GM21515 (cell line): ENCODE results near the gene SLC35A5.

ENCODE experiments used
- ATAC-seq: cut with Tn5 transposase; IDR thresholded peaks from one replicate; pipeline ENCODE4 v1.9.1; 2021; ENCODE audit not compliant: unreplicated experiment

Gene SLC35A5

DNA sequence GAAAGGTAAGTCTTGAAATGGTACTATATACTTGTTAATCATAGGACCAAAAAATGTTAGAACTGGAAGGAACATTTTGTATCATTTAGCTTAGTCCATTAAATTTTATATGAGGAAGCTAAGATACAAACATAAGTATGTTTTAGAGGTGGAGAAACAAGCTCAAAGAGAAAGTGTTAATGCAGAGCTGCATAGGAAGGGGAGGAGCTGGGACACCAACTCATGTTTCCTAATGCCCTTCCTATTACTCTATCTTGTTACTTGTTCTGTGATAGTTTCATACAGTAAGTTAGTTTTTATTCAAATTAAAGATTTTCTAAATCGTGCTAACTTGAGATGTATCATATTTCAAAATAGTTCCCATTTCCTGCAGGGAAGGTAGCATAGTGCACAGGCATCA lies 7.4 kb downstream of the SLC35A5 start:
- no peak for ATAC-seq

DNA sequence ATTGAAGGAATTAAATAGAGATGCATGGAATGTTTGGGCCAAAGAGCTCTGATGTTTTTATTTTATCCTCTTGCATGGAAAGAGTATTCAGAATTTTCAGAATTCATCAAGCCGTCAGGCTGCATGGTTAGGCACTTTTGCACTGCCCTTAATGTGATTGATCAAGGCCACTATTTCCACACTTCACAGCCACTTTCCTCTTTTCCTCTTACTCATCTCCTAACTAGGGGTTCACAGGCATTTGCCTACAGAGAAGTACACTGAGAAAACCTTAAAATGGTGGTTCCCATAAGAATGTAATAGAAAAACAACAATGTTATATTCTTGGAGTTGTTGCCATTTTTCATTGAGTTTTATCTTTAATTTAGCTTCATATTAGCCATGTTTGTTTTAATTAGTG lies 10.9 kb downstream of the SLC35A5 start:
- ATAC-seq = no peak

DNA sequence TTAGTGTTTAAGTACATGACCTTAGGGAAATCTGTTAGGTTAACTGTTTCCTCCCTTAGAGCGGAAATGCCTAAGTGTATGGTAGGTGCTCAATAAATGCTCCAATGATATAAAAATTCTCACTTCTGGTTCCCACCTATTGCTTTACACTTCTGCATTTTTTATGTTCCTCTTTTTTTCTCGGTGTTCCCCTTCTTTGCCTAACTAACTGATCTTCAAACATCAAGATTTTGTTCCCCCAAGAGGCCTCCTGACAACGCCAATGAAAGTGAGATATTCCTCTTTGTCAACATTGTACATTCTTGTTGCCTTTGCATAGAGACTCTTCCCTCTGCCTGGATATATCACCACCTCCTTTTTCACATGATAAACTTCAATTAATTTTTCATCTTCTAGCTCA lies 17.4 kb downstream of the SLC35A5 start:
- no peak for ATAC-seq

DNA sequence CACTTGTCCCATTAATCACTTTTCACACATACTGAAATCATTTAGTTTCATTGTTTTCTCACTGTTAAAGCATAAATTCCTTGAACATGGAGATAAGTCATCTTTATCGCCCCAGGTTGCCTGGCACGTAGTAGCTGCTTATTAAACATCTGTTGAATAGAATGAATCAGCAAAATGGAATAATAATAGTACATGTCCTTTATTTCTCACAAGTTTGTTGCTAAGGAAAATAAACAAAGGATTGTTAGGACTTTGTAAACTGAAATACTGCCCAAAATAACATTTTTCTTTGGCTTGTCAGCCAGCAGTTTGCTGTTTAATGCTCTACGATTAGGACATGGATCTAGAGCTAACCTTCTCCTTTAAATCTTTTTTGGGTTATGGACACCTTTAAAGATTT lies 17.9 kb downstream of the SLC35A5 start:
- ATAC-seq = no peak

DNA sequence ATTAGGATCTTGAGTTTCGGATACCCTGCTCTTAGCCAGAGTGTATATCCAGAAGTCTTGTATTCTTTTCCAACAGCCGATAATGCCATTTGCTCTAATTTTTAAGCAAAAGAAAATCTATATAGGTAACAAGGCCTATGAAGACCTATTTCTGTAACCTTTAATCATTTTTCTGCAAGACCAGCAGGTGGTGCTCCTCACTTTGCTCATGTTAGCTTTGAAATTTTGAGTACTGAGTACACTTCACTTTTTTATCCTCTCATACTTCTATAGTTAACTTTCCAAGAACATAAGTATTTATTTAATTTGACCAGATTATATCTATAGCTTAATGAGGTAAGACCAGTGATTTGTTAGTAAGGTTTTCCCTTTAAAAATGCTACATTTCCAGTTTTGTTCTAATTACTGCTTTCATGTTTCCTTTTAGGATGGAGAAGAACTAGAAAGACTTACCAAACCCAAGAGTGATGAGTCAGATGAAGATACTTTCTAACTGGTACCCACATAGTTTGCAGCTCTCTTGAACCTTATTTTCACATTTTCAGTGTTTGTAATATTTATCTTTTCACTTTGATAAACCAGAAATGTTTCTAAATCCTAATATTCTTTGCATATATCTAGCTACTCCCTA lies 20.5 kb downstream of the SLC35A5 start:
- ATAC-seq = no peak

DNA sequence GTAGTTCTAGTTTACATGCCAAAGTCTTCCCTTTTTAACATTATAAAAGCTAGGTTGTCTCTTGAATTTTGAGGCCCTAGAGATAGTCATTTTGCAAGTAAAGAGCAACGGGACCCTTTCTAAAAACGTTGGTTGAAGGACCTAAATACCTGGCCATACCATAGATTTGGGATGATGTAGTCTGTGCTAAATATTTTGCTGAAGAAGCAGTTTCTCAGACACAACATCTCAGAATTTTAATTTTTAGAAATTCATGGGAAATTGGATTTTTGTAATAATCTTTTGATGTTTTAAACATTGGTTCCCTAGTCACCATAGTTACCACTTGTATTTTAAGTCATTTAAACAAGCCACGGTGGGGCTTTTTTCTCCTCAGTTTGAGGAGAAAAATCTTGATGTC lies 21.3 kb downstream of the SLC35A5 start:
- ATAC-seq = no peak

DNA sequence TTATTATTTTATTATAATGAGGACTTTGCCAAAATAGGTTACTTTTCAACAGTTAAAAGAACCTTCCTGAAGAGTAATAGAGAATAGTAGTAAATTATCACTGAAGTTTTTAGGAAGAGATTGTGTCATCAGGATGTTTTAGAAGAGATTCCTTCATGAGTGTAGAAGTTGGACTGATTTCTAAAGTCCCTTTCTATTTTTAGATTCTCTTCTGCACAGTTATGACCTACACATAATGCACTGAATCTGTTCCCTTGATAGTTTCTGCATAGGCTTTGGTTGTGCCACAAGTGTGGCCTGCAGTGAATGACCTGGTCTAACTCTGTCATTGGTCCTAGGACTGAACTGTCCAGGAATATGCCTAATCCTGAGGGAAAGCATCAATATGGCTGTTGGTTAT lies 23.9 kb downstream of the SLC35A5 start:
- no peak for ATAC-seq

DNA sequence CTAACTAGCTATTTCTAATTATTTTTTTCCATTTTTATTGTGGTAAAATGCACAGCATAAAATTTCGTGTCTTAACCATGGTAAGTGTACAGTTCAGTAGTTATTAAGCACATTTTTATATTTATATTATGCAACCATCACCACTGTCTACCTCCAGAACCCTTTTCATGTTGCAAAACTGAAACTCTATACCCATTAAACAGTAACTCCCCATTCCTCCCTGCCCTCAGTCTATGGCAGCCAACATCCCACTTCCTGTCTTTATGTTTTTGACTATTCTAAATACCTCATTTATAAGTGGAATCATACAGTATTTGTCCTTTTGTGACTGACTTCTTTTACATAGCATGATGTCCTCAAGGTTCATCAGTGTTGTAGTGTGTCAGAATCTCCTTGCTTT lies 25.5 kb downstream of the SLC35A5 start:
- ATAC-seq = no peak

DNA sequence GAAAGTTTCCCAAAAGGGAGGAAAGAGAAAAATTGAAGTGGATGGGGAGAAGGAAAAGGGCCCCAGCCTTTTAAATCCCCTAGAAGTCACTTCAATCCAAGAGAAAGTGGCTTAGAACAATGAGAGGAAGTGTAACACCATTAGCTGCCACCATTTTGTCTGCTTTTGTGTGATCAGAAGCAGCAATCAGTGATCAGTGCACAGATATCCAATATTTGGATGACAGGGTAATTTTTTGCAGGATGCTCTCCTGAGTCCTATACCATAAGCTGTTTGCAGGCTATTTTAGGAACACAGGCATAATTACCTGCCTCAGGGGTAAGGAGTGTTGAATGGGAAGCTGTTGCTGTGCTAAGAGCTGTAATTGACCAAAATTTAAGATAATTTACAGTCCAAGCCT lies 31.4 kb downstream of the SLC35A5 start:
- ATAC-seq = no peak

DNA sequence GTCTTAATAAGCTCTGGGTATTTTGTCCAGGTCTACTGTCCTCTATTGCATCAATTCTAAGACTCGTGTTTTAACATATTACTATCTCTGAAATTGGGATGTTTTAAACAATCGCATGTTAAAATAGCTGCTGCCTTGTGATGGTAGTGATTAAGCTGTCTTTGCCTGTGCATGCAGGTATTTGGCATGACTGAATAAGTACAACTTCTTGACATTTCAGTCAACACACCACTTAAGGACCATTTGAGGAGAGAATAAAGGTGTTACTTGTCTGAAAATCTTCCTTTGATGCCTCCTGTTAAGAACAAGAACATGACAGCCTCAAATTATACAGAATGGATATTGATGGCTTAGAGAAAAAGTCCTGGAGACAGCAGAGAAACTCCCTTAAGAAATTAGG lies 33.0 kb downstream of the SLC35A5 start:
- no peak for ATAC-seq

DNA sequence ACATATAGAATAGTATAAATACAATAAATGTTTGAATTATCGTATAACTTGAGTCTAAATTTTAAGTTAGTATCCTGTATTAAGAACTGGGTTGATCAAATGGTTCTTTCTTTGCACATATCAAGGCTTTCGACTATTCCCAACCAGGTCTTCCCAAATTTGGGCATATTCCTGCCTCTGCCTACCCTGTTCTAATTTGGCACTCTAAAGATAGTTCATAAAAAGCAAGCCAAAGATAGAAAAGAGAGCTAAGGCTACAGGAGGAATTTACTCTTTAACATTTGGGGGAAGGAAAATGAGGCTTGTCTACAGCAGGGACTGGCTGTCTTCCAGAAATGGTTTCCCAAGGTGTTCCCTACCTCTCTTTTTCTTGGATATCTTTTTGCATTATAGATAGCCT lies 36.1 kb downstream of the SLC35A5 start:
- ATAC-seq = no peak

DNA sequence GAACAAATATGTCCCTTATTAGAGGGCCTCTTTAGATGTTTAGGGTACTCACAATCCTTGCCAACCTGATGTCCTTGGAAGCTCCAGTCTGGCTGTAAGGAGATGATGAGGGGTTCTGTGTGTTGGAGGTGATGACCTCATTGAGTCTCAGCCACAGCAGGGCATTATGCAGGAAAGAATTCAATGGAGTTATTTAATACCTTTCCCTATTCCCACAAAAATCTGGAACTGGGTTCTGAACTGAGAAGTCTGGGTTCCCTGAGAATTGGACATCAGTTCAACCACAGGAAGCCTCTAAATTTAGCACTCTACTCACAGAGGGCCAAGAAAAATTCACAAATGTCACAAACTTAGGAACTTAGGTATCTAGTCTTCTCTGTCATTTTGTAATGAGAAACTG lies 36.9 kb downstream of the SLC35A5 start:
- no peak for ATAC-seq

DNA sequence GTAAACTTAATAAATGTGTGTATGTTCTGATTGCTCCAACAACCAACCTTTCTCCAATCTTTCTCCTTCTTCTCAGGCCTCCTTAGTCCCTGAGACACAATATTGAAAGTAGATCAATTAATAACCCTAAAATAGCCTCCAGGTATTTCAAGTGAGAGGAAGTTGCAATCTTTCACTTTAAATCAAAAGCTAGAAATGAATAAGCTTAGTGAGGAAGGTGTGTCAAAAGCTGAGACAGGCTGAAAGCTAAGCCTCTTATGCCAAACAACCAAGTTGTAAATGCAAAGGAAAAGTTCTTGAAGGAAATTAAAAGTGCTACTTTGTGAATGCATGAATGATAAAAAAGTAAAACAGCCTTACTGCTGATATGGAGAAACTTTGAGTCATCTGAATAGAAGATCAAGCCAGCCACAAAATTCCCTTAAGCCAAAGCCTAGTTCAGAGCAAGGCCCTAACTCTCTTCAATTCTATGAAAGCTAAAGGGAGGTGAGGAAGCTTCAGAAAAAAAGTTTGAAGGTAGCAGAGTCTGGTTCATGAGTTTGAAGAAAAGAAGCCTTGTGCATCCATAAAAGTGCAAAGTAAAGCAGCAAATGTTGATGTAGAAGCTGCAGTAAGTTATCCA lies 40.5 kb downstream of the SLC35A5 start:
- peak; percentile 75 for ATAC-seq

DNA sequence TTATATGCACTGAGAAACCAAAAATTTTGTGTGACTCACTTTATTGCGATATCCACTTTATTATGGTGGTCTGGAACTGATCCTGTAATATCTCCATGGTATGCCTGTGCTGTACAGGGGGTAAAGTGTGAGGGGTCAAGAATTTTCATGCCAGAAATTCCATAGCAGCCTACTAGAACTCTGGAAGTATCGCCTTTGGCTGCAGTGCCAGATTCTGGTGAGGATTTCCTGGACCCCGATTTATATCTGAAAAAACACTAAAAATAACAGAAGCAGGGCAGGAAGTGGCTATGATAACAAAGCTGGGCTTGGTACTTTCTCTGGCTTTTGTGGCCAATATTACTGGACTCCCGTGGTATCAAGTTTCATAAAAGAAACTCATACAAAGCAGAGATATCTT lies 42.7 kb downstream of the SLC35A5 start:
- no peak for ATAC-seq

DNA sequence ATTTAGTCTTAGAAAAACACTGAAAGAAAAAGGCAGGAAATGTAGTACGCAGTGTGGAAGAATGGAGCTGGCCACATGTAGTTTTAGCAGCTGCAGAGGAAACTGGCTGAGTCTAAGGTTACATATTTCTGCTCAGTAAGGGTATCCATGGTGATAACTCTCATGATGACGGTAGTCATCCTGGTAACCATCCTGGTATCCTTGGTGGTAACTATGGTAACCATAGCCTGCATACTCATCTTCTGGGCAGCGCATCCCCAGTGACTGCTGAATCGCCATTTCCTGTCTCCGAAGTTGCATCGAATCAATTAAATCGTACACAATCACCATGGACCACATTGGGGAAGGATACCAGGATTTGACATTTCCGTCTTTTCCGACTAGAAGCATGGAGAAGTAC lies 43.4 kb downstream of the SLC35A5 start:
- ATAC-seq = no peak

DNA sequence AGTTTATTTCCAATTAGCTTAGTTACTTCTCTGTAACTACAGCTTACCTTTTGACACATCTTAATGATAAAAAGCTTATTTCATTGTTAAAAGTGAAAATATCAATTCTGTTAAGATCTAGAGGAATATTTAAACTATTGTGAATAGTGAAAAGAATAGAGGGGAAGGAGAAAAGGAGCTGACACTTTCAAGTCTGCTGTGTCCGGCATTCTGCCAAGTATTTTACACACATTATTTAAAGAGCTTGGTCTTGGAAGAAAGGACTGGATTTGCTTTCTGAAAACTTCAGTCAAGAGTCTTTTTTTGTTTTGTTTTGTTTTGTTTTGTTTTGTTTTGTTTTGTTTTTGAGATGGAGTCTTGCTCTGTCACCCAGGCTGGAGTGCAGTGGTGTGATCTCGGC lies 44.3 kb downstream of the SLC35A5 start:
- ATAC-seq = no peak

DNA sequence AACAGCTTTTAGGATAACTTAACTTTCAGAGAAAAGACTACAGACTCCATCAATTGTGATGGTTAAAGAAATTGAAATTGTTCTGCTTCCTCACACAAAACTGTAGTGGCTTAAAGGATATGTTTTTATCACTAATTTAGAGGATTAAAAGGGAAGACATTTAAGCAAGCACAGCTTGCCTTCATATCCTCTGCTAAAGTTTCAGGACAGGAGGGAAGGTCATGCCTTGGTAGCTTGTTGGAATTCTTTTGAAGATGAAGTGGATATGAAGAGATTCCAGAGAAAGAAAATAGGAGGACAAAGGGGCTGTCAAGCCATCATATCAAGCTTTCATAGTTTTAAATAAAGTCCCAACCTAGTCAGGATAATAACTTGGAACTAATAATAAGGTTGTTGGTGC lies 46.0 kb downstream of the SLC35A5 start:
- ATAC-seq = no peak

DNA sequence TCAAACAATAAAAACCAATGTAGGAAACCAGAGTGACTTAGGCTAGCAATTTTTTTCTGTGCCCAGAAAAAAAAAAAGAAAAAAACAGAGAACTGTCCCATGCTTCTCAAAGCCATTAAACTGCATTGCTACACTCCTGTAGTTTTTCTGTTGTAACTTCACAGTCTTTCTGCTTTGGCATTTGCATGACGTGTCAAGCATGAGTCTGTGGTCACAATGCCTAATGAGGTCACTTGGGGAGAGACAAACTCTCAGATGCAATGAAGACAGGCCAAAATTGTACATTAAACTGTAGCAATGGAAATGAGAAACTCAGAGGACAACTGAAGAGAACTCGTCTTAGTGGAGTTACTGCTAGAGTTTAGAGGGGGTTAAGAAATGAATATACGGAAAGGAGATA lies 48.3 kb downstream of the SLC35A5 start:
- ATAC-seq = no peak

DNA sequence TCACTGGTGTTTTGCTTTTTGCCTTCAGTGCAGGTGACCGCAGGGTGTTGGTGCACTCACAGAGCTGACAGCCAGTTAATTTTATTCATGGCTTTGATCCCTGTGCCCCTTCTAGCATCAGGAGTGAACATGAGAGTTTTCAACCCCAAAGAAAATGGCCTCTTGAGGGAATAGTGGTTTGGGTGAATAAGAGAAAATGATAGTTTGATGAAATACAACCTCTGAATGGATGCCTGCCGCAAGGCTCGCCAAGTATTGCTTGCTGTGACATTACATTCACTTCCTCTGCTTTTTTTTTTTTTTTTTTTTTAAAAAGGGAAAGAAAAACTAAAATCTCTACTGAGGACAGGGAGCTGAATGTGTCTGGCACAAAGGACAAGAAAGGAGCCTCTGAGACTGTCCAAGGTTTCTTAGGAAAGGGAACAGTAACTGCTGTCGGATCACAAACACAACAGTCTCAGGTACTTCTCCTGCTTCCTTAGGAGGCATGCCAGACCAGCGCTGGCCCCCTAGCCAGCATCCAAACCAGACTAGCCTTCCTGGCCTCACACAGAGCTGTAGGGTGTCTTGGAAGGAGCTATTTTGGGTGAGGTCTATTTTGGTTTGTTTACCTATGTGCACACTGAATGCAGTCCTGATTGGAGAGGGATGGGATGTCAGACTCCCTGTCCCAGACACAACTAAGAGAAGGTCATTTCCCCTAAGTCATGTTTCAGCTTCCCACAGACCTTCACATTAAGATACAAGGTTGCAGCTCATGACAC lies 50.1 kb downstream of the SLC35A5 start:
- no peak for ATAC-seq

DNA sequence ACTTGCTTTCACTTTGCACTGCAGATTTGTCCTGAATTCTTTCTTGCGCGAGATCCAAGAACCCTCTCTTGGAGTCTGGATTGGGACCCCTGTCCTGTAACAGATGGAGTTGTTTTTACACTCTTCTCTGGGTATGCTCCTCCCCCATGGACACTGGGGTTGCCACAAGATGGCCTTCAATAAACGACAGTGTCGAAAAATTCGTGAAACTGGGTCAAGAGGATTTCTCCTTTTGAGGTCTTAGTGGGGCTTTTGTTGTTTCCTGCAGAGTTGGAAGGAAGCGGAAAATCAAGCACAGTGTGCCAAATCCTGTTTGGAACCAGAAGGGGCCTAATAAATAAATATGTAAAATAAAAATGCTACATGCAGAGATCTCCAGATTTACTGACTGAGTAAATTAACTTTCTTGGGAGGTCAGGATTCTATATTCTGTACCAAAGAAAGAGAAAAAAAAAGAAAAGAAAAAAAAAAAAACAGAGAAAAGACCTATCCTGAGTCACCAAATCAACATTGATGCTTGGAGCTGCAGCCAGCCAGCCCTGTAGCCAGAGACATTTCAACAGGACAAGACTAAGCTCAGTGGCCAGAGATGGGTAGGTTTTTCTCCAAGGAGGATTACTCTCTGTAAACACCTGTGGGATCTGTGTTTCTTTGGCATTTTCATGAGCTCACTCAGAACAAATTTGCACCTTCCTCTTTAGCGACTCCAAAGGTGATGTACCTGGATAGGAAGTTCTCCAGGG lies 54.3 kb downstream of the SLC35A5 start:
- ATAC-seq = no peak

DNA sequence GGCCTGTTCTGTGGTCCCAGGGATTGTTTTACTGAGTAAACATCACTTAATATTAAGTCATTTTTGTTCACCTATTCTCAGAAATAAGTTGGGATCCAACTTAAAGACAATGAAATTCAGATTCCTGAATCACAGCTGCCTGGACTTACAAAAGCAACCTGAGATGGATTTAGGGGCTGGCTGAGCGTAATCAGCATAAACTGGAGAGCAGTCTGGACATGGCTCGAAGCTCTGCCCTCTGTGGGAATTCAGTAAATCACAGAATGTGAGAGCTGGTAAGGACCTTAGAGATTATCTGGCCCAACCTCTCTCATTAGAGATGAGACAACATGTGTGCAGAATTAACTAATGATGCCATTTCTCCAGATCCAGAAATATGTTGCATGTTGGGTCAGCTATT lies 55.4 kb downstream of the SLC35A5 start:
- no peak for ATAC-seq

DNA sequence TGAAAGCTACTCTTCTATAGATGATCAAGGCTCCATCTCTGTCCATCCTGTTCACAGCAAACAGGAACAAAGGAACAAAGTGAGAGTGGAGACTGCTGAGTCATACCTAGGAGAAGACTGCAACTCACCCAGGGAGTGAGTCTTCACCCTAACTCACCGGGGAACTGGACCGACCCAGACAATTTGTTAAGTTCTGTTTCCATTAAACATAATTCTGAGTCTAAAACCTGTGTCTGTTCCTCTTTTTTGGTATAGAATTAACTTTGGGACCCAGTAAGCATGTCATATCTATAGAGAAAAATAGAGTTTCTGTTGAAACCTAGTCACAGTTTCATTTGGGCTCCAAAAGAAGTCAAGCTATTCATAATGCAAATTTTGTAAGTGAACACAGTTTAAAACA lies 57.5 kb downstream of the SLC35A5 start:
- ATAC-seq = peak; percentile 62
